Activated naive CD8-positive, alpha-beta T cell treated with anti-CD3 and anti-CD28 coated beads, Interleukin-2, amount 10 ng/mL, durations not matched to agents 7 days and 5 days (primary cell): ENCODE measurements around the gene SLC26A4. TPM values are rescaled to one million over a fixed set of nuclear protein-coding genes. Genes with fewer than 3 reads are reported as not detected.

Experiments
- ATAC-seq: fragments of 150-1000 bp; cut with Tn5 transposase; one replicate; pipeline ENCODE4 v1.10.0; 2021; ENCODE audit warnings: low read depth, moderate library complexity
- POLR2A ChIA-PET: fragments of 350-600 bp; sonication (Branson Sonifier 250); formaldehyde crosslinking; loops from one replicate; lab custom pipeline; 2021; ENCODE audit warnings: antibody characterized with exemption; lab: Charles Lee
- DNase-seq: peaks from one replicate; pipeline ENCODE4 v3.0.0; 2021
- H3K27ac Mint-ChIP-seq: one replicate; pipeline ENCODE4 v1.8.0; 2022; ENCODE audit warnings: mild to moderate bottlenecking, mixed read lengths
- H3K27me3 Mint-ChIP-seq: one replicate; pipeline ENCODE4 v1.8.0; 2022; ENCODE audit warnings: mild to moderate bottlenecking, moderate library complexity, mixed read lengths
- H3K36me3 Mint-ChIP-seq: one replicate; pipeline ENCODE4 v1.8.0; 2021; ENCODE audit warnings: mild to moderate bottlenecking, mixed read lengths
- H3K4me1 Mint-ChIP-seq: one replicate; pipeline ENCODE4 v1.8.0; 2021; ENCODE audit warnings: mixed read lengths
- H3K4me3 Mint-ChIP-seq: one replicate; pipeline ENCODE4 v1.8.0; 2022; ENCODE audit warnings: mild to moderate bottlenecking, moderate library complexity, mixed read lengths
- H3K9me3 Mint-ChIP-seq: one replicate; pipeline ENCODE4 v1.8.0; 2021; ENCODE audit warnings: mixed read lengths
- total RNA-seq, 2 experiments: library from RNA; stranded (reverse); gene quantifications; one replicate each; pipeline ENCODE4 v1.2.3, GENCODE V29; 2021

Gene SLC26A4
- under 1 TPM; 0.17 to 0.97 TPM for total RNA-seq

DNA sequence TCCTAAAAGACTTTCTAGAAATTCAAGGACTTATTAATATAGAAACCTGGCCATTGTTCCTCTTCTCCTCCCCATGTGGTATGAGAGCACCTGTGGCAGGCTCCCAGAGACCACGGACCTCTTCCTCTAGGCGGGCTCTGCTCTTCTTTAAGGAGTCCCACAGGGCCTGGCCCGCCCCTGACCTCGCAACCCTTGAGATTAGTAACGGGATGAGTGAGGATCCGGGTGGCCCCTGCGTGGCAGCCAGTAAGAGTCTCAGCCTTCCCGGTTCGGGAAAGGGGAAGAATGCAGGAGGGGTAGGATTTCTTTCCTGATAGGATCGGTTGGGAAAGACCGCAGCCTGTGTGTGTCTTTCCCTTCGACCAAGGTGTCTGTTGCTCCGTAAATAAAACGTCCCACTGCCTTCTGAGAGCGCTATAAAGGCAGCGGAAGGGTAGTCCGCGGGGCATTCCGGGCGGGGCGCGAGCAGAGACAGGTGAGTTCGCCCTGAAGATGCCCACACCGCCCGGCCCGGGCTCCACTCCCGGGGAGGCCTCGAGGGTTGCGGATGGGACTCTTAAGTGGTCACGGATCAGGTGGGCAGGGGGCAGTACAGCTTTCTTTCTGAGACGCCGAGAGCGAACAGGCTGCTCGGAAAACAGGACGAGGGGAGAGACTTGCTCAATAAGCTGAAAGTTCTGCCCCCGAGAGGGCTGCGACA is at the start of gene SLC26A4:
TSS of gene SLC26A4 (plus strand) at position 448 of the 700 bp plus-strand sequence. CDS start 814 bp downstream, outside the sequence.
- POLR2A ChIA-PET = interaction anchor here (0.6 to 2.5 kb wide), 8 partner anchors 45 to 492 kb away, joined by 3 to 11 read pairs (median 4); partner anchors contain the start of genes COG5, DUS4L and HBP1
- H3K36me3 Mint-ChIP-seq = no peaks in the 10 kb centered on the region
- peak within 1 kb of the TSS; percentile 83 for H3K27ac Mint-ChIP-seq
- H3K9me3 Mint-ChIP-seq = no peaks in the 10 kb centered on the region
- peaks cover 28% of the 10 kb centered on the region for H3K4me1 Mint-ChIP-seq
- H3K27me3 Mint-ChIP-seq = peaks cover 10% of the 10 kb centered on the region
- peak; percentile 55 for DNase-seq
- ATAC-seq = peak; percentile 11
- H3K4me3 Mint-ChIP-seq = peak within 1 kb of the TSS; percentile 95

DNA sequence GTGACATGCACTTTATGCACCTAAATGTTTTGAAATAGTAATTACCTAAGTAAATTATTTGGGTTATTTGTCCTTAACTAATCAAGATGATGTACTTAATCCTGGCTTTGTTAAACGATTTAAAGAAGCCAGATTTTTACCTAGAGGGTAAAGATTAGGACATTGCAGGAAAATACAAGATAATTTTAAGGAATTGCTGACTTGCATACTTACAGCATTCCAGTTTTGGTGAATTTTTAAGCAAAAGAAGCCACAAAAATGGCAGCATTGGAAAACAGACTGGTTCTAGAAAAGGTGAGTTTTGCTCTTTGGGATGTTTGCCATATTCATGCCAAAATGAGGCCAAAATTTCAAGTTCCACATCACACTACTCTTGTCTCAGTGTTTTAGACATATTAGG is 47.2 kb upstream of the SLC26A4 start:
- DNase-seq (no peak), ATAC-seq (no peak)
- H3K36me3 Mint-ChIP-seq = peaks cover 30% of the 10 kb centered on the region
- POLR2A ChIA-PET = no interaction called here
- H3K4me3 Mint-ChIP-seq = no peak overlapping the region
- H3K9me3 Mint-ChIP-seq = no peaks in the 10 kb centered on the region
- peaks cover 20% of the 10 kb centered on the region for H3K4me1 Mint-ChIP-seq
- no peaks in the 10 kb centered on the region for H3K27me3 Mint-ChIP-seq
- no peak overlapping the region for H3K27ac Mint-ChIP-seq

- Mint-ChIP-seq H3K9me3 (no peaks in the 10 kb centered on the region), H3K4me1 (peaks cover 20% of the 10 kb centered on the region), H3K27me3 (no peaks in the 10 kb centered on the region), H3K36me3 (peaks cover 31% of the 10 kb centered on the region), H3K27ac (no peak overlapping the region), H3K4me3 (no peak overlapping the region)
- ATAC-seq = no peak
- POLR2A ChIA-PET = no interaction called here
- DNase-seq = no peak
Measured at GRCh38 chr7:107613948-107614347, 46.7 kb upstream of the SLC26A4 start.

DNA sequence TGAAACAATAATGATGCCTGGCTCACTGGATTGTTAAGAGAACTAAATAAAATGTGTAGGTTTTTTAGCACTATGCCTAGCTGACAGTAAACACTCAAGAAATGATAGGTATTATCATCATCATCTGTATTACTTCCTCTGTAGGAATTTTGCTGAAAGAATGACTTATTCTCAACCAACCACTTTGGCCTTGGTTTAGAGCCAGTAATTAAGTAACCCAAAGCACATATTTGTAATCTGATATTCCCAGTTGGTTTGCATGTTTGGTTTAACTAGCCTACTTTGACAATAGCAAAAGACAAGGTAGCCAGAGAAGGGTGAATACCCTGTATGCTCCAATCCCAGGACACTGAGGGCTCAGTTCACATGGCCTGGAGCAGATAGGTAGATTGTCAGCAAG is 46.2 kb upstream of the SLC26A4 start:
- H3K4me3 Mint-ChIP-seq = no peak overlapping the region
- H3K27ac Mint-ChIP-seq = no peak overlapping the region
- POLR2A ChIA-PET = no interaction called here
- peaks cover 20% of the 10 kb centered on the region for H3K4me1 Mint-ChIP-seq
- no peaks in the 10 kb centered on the region for H3K9me3 Mint-ChIP-seq
- ATAC-seq (no peak), DNase-seq (no peak)
- H3K36me3 Mint-ChIP-seq = peaks cover 30% of the 10 kb centered on the region
- no peaks in the 10 kb centered on the region for H3K27me3 Mint-ChIP-seq

- no peaks in the 10 kb centered on the region for H3K9me3 Mint-ChIP-seq
- DNase-seq = no peak
- H3K4me1 Mint-ChIP-seq = peaks cover 20% of the 10 kb centered on the region
- H3K36me3 Mint-ChIP-seq = peaks cover 28% of the 10 kb centered on the region
- ATAC-seq = no peak
- no peak overlapping the region for H3K4me3 Mint-ChIP-seq
- POLR2A ChIA-PET = interaction anchor here (0.9 kb wide), 1 partner anchor 45 kb away, joined by 3 read pairs; the partner anchor contains the start of gene SLC26A4
- no peaks in the 10 kb centered on the region for H3K27me3 Mint-ChIP-seq
- H3K27ac Mint-ChIP-seq = no peak overlapping the region
Measured at GRCh38 chr7:107615910-107616680, 44.5 kb upstream of the SLC26A4 start.

- peaks cover 5% of the 10 kb centered on the region for H3K9me3 Mint-ChIP-seq
- ATAC-seq = peak; percentile 84
Measured at GRCh38 chr7:107622429-107622828, 38.2 kb upstream of the SLC26A4 start.

DNA sequence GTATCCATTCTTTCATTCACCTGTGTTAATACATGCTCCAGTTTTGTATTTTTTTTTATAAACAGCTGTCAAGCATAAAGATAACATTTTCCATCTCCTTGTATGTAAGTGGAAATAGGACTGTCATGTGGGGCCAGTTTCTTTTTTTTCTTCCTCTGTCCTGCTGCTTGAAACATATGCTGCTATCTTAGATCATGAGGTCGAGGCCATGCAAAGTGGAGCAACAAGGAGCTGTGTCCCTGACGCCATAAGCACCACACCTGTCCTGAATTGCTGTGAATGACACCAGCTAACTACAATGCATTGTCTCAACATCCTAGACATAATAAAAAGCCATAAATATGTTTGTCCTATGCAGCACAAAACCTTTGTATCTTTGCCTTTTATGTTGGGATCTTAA is 37.7 kb upstream of the SLC26A4 start:
- no peaks in the 10 kb centered on the region for H3K4me1 Mint-ChIP-seq
- DNase-seq (no peak), ATAC-seq (no peak)
- POLR2A ChIA-PET = no interaction called here
- peaks cover 5% of the 10 kb centered on the region for H3K9me3 Mint-ChIP-seq
- H3K4me3 Mint-ChIP-seq = no peak overlapping the region
- H3K36me3 Mint-ChIP-seq = peaks cover 12% of the 10 kb centered on the region
- H3K27me3 Mint-ChIP-seq = no peaks in the 10 kb centered on the region
- no peak overlapping the region for H3K27ac Mint-ChIP-seq

More at GRCh38 chr7:107622429-107622828, 38.2 kb upstream of the SLC26A4 start:
- H3K4me3 Mint-ChIP-seq = no peak overlapping the region
- H3K27ac Mint-ChIP-seq = no peak overlapping the region
- no peak for DNase-seq
- POLR2A ChIA-PET = no interaction called here
- no peaks in the 10 kb centered on the region for H3K4me1 Mint-ChIP-seq
- no peaks in the 10 kb centered on the region for H3K27me3 Mint-ChIP-seq
- H3K36me3 Mint-ChIP-seq = peaks cover 12% of the 10 kb centered on the region

- no peak for ATAC-seq
Measured at GRCh38 chr7:107627002-107627401, 33.6 kb upstream of the SLC26A4 start.

GRCh38 chr7:107628461-107629064 is 32.1 kb upstream of the SLC26A4 start:
- H3K27ac Mint-ChIP-seq = peak overlapping the region; percentile 85
- H3K4me1 Mint-ChIP-seq = peaks cover 13% of the 10 kb centered on the region
- ATAC-seq (peak; percentile 96), DNase-seq (peak; percentile 47)
- H3K4me3 Mint-ChIP-seq = peak overlapping the region; percentile 53
- no peaks in the 10 kb centered on the region for H3K27me3 Mint-ChIP-seq
- POLR2A ChIA-PET = interaction anchor here (0.6 to 1.2 kb wide), 2 partner anchors 48 to 65 kb away, joined by 3 read pairs; partner anchors contain the start of genes COG5 and DUS4L
- peaks cover 5% of the 10 kb centered on the region for H3K9me3 Mint-ChIP-seq
- H3K36me3 Mint-ChIP-seq = peaks cover 16% of the 10 kb centered on the region

More at GRCh38 chr7:107627002-107627401, 33.6 kb upstream of the SLC26A4 start:
- H3K36me3 Mint-ChIP-seq = peaks cover 16% of the 10 kb centered on the region
- no peak overlapping the region for H3K27ac Mint-ChIP-seq
- POLR2A ChIA-PET = no interaction called here
- no peak overlapping the region for H3K4me3 Mint-ChIP-seq
- no peak for DNase-seq
- H3K4me1 Mint-ChIP-seq = peaks cover 7% of the 10 kb centered on the region
- H3K9me3 Mint-ChIP-seq = peaks cover 5% of the 10 kb centered on the region
- H3K27me3 Mint-ChIP-seq = no peaks in the 10 kb centered on the region

GRCh38 chr7:107630342-107630741 is 30.3 kb upstream of the SLC26A4 start:
- peaks cover 28% of the 10 kb centered on the region for H3K4me1 Mint-ChIP-seq
- no peak overlapping the region for H3K27ac Mint-ChIP-seq
- no peak for DNase-seq
- POLR2A ChIA-PET = no interaction called here
- H3K36me3 Mint-ChIP-seq = peaks cover 18% of the 10 kb centered on the region
- no peak overlapping the region for H3K4me3 Mint-ChIP-seq
- H3K27me3 Mint-ChIP-seq = no peaks in the 10 kb centered on the region
- H3K9me3 Mint-ChIP-seq = peaks cover 5% of the 10 kb centered on the region
- ATAC-seq = no peak

GRCh38 chr7:107631588-107632491 is 28.8 kb upstream of the SLC26A4 start:
- H3K27me3 Mint-ChIP-seq = no peaks in the 10 kb centered on the region
- H3K4me3 Mint-ChIP-seq = no peak overlapping the region
- POLR2A ChIA-PET = no interaction called here
- peaks cover 8% of the 10 kb centered on the region for H3K9me3 Mint-ChIP-seq
- DNase-seq (no peak), ATAC-seq (no peak)
- no peak overlapping the region for H3K27ac Mint-ChIP-seq
- peaks cover 31% of the 10 kb centered on the region for H3K4me1 Mint-ChIP-seq
- H3K36me3 Mint-ChIP-seq = peaks cover 22% of the 10 kb centered on the region

DNA sequence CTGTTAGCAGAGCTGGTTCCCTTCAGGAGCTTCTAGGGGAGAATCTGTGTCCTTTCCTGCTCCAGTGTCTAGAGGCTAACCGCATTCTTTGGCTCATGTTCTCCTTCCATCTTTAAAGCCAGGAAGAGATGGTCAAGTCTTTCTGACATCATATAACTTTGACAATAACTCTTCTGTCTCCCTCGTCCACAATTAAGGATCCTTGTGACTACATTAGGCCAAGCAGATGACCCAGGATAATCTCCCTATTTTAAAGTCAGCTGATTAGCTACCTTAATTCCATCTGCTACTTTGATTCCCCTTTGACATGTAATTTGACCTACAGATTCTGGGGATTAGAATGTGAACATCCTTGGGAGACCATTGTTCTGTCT is 28.1 kb upstream of the SLC26A4 start:
- Mint-ChIP-seq H3K36me3 (peaks cover 16% of the 10 kb centered on the region), H3K4me1 (peaks cover 31% of the 10 kb centered on the region), H3K27ac (no peak overlapping the region), H3K4me3 (no peak overlapping the region), H3K27me3 (no peaks in the 10 kb centered on the region), H3K9me3 (peaks cover 4% of the 10 kb centered on the region)
- ATAC-seq = no peak
- DNase-seq = no peak
- POLR2A ChIA-PET = no interaction called here
